Central memory CD8-positive, alpha-beta T cell (primary cell): Measurements from ENCODE around the gene PPP2R2C.

Experiments
- ATAC-seq: fragments of 150-1000 bp; cut with Tn5 transposase; replicated peaks from 2 replicates; pipeline ENCODE4 v1.10.0; 2022; ENCODE audit warnings: mild to moderate bottlenecking, moderate FRiP score, moderate number of reproducible peaks; ENCODE audit not compliant: poor library complexity, severe bottlenecking; ENCODE audit errors: extremely low read depth
- DNase-seq, 2 donors: peaks; one replicate each; pipeline ENCODE4 v3.0.0; 2021; ENCODE audit warnings: low spot score in 2 of 2
- H3K27ac Mint-ChIP-seq: one replicate; pipeline ENCODE4 v1.8.0; 2022; ENCODE audit warnings: low read depth, mild to moderate bottlenecking, moderate library complexity, mixed read lengths
- H3K27me3 Mint-ChIP-seq: one replicate; pipeline ENCODE4 v1.8.0; 2022; ENCODE audit warnings: mixed read lengths
- H3K36me3 Mint-ChIP-seq: one replicate; pipeline ENCODE4 v1.8.0; 2022; ENCODE audit warnings: mild to moderate bottlenecking, moderate library complexity, mixed read lengths; ENCODE audit not compliant: insufficient read depth
- H3K4me1 Mint-ChIP-seq: one replicate; pipeline ENCODE4 v1.8.0; 2022; ENCODE audit warnings: mixed read lengths
- H3K4me3 Mint-ChIP-seq: one replicate; pipeline ENCODE4 v1.8.0; 2022; ENCODE audit warnings: mild to moderate bottlenecking, moderate library complexity, mixed read lengths
- H3K9me3 Mint-ChIP-seq: one replicate; pipeline ENCODE4 v1.8.0; 2022; ENCODE audit warnings: mixed read lengths

PPP2R2C gene

DNA sequence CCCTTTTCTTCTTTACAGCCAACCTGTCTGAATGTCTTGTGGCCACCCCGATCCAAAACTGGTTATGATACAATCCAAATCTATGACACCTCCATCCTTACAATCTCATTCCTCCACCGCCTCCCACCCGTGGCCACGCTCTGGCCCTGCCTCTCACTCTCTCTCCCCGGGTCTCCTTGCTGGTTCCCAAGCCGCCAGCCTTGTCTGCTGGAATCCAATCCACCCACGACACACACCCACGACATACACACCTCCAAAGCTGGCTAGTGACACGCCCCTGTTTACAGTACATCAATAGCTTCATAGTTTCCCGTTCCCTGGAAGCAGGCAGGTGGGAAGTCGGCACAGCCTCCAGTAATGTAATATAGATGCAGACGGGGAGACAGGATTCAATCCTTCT, 103.8 kb downstream of the PPP2R2C start:
- no peak for DNase-seq
- H3K4me3 Mint-ChIP-seq: no peak overlapping the region
- ATAC-seq: no peak
- H3K27me3 Mint-ChIP-seq: peaks cover 52% of the 10 kb centered on the region
- H3K4me1 Mint-ChIP-seq: no peaks in the 10 kb centered on the region
- H3K9me3 Mint-ChIP-seq: no peaks in the 10 kb centered on the region
- H3K27ac Mint-ChIP-seq: no peak overlapping the region
- H3K36me3 Mint-ChIP-seq: no peaks in the 10 kb centered on the region

DNA sequence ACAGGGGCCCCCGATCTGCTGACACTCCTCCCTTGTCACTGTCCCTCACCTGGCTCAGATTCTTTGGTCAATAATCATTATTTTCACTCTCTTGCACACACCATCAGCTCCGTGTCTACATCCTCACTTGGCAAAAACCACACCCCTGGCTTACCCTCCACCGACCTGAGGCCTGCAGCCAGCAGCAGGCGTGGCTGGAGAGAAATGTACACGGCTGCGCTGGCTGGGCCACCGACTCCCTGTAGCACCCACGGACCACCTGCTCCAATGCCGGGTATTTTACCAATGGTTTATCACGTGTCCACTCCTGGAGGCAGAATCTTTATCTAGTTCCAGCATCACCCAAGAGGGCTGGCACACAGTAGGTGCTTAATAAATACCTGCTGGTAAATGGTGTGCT, 104.3 kb downstream of the PPP2R2C start:
- DNase-seq: no peak
- H3K27me3 Mint-ChIP-seq: peaks cover 56% of the 10 kb centered on the region
- no peaks in the 10 kb centered on the region for H3K36me3 Mint-ChIP-seq
- no peaks in the 10 kb centered on the region for H3K4me1 Mint-ChIP-seq
- H3K9me3 Mint-ChIP-seq: no peaks in the 10 kb centered on the region
- H3K27ac Mint-ChIP-seq: no peak overlapping the region
- no peak overlapping the region for H3K4me3 Mint-ChIP-seq
- ATAC-seq: no peak

DNA sequence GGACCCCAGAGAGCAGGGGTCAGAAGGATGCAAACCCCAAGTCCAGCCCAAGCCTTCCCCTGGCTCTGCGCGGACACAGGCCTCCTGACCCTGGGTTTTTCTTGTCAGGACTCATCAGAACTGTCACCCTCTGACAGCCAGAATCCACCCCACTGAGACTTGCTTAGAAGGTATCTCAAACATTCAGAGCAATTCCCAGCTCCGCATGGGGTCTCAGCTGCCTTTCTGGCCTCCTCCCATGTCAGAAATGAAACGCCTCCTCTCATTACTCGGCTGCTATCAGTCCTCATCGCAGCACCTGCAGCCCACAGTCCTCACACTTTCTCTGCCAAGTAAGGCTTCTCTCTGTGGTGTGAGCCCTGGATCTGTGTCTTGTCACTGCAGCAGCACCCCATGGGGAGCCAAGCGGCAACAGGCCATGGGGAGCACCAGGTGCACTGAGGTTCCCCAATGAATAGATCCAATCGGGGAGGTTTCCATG, 105.0 kb downstream of the PPP2R2C start:
- ATAC-seq: no peak
- Mint-ChIP-seq H3K27ac (no peak overlapping the region), H3K36me3 (no peaks in the 10 kb centered on the region)

DNA sequence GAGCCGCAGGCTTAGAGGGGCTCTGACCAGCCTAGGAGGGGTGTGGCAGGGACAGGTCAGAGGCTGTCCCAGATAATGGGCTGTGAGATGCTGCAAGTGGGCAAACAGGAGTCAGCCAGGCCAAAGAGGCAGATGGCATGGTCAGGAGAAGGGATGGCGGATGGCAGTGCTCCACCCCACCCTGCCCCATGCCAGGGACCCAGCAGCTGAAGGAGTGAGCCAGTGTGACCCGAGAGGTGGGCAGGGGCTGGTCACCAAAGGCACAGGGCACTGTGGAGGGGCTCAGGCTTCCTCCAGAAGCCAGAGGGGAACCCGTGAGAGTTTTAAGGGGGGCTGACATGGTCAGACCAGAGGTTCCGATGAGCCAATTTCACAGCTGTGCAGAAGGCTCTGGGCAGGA, 105.8 kb downstream of the PPP2R2C start:
- DNase-seq (no peak), ATAC-seq (no peak)
- H3K36me3 Mint-ChIP-seq: peaks cover 1% of the 10 kb centered on the region
- H3K27me3 Mint-ChIP-seq: peaks cover 64% of the 10 kb centered on the region
- no peaks in the 10 kb centered on the region for H3K4me1 Mint-ChIP-seq
- H3K9me3 Mint-ChIP-seq: no peaks in the 10 kb centered on the region
- no peak overlapping the region for H3K27ac Mint-ChIP-seq
- H3K4me3 Mint-ChIP-seq: no peak overlapping the region

More for the DNA sequence above, 105.0 kb downstream of the PPP2R2C start:
- Mint-ChIP-seq H3K4me1 (no peaks in the 10 kb centered on the region), H3K9me3 (no peaks in the 10 kb centered on the region), H3K27me3 (peaks cover 56% of the 10 kb centered on the region), H3K4me3 (no peak overlapping the region)
- no peak for DNase-seq

DNA sequence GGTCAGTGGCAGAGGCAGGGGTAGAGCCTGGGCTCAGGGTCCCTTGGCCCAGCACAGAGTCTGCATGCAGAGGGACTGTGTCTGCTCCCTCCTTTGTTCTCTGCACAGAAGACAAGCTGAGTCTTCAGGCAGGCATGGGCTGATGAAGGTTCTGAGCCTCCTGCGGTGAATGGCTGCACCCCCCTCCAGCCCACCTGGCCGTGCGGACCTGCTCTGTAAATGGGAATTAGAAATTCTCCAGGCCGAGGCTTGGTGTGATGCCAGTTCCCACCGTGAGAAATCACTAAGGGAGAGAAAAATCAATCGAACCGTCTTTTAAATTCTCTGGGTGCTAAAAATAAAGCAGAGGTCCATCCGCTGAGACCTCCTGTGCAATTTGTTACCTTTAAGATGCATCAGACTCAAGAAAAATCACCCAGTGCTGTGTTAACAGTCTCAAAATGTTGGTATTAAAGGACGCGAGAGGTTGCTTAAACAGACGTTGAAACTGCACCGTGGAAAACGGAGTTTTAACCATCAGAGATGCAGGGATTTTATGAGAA, 106.8 kb downstream of the PPP2R2C start:
- ATAC-seq (no peak), DNase-seq (no peak)
- Mint-ChIP-seq H3K27ac (no peak overlapping the region), H3K4me1 (no peaks in the 10 kb centered on the region), H3K9me3 (no peaks in the 10 kb centered on the region), H3K4me3 (no peak overlapping the region), H3K27me3 (peaks cover 74% of the 10 kb centered on the region), H3K36me3 (peaks cover 1% of the 10 kb centered on the region)

DNA sequence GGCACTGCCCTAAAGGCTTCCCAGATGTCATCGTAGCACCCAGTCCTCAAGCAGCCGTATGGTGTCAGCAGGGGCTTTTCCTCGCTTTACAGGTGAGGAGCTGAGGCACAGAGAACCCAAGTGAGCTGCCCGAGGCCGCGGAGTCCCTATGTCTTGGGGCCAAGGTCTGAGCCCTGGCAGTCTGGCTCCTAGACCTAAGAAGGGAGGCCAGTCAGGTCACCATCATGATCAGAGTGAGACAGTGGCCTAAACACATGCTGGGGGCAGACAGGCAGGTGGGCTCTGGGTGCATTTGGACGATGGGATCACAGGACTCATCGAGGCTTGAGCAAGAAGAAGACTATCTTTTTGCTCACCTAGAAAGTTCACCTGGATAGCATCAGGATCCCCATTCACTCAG, 107.8 kb downstream of the PPP2R2C start:
- H3K4me3 Mint-ChIP-seq: no peak overlapping the region
- H3K36me3 Mint-ChIP-seq: peaks cover 1% of the 10 kb centered on the region
- peaks cover 69% of the 10 kb centered on the region for H3K27me3 Mint-ChIP-seq
- no peaks in the 10 kb centered on the region for H3K4me1 Mint-ChIP-seq
- no peak overlapping the region for H3K27ac Mint-ChIP-seq
- DNase-seq (no peak), ATAC-seq (no peak)
- no peaks in the 10 kb centered on the region for H3K9me3 Mint-ChIP-seq

DNA sequence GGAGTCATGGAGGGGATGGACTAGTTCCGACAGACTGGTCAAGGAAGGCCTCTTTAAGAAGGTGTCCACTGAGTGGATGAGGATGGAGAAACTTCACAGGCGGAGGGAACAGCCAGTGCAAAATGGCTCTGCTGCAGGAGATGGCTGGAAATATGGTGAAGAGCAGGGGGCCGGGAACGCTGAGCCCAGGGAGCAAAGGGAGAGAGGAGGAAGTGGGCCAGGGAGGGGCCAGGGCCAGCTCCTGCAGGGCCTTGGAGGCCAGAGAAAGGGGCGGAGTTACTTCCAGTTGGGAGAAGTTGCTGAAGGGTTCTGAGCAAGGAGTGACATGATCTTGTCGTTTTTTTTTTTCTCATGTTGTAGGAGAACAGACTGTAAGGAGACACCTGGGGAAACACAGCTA, 108.3 kb downstream of the PPP2R2C start:
- Mint-ChIP-seq H3K4me3 (no peak overlapping the region), H3K9me3 (no peaks in the 10 kb centered on the region), H3K36me3 (peaks cover 1% of the 10 kb centered on the region), H3K27me3 (peaks cover 65% of the 10 kb centered on the region), H3K4me1 (no peaks in the 10 kb centered on the region), H3K27ac (no peak overlapping the region)
- DNase-seq: no peak
- no peak for ATAC-seq

DNA sequence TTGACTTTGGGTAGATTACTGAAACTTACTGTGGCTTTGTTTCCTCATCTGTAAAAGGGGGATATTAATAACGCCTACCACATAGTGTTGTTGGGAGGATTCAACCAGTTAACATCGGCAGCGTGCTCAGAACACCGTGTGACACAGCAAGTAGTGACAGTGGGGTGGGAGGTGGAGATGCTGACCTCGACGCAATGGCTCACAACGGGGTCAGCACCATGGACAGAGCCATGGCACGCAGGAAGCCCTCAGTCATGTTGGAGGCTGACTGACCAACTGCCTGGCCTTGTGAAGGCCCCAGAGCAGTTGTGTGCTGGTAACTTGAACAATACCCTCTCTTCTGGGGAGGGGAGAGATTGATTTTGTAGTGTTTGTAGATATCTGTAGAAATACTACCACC, 109.5 kb downstream of the PPP2R2C start:
- H3K27me3 Mint-ChIP-seq: peaks cover 61% of the 10 kb centered on the region
- H3K9me3 Mint-ChIP-seq: no peaks in the 10 kb centered on the region
- ATAC-seq (no peak), DNase-seq (no peak)
- no peak overlapping the region for H3K27ac Mint-ChIP-seq
- H3K36me3 Mint-ChIP-seq: peaks cover 1% of the 10 kb centered on the region
- H3K4me1 Mint-ChIP-seq: no peaks in the 10 kb centered on the region
- H3K4me3 Mint-ChIP-seq: no peak overlapping the region

DNA sequence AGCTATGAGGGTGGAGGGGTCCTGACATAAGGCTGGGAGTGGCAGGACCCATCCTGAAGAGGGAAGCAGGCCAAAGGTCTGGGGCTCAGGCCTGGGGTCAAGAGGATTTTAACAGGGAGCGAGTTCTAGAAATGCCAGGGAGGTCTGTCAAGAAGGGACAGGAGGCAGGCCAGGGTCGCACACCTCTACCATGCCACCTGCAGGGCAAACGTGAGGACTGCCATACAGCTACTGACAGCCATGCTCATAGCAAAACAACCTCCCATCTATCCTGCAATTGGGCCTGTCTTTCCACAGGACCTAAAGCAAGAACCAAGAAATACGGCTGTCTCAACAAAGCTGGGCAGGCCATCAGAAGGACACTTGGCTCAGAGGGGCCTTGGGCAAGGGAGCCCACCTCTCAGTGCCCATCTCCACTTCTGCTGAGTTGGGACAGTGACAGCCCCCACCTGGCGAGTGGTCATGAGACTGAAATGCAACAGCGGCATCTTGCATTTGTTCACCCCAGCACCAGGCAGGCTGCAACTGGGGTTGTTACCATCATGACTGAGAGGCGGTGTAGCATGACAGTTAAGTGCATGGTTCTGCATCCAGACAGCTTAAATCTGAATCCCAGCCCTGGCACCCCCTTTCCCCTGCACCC, 110.0 kb downstream of the PPP2R2C start:
- Mint-ChIP-seq H3K4me3 (no peak overlapping the region), H3K4me1 (no peaks in the 10 kb centered on the region)

DNA sequence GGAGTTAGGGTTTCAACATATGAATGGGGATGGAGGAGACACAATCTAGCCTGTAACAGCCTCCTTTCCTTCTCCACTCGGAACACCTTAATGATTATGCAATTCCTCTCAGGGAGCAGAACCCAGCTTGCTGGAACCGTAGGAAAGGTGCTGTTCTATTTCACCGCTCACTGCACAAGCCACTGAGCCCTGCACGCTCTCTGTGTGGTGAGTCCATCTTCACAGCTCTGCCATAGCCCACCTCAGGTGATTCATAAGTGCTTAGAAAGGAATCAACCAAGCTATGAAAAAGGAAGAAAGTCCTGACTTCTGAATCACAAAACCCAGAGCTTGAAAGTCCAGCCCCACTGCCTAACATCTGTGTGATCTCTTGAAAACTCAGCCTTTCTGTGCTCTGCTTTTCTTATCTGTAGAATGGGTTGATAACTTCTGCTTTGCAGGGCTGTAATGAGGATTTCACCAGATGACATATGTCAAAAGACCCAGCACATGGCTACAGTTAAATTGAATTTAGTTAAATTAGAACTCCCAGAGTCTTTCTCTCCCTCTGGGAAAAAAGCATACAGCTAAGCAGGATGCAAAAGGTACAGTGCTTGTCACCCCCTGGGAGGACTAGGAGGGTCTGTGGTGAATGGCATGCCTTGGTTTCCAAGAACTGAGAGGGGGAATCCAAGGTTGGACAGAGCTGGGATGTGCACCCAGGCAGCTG, 111.2 kb downstream of the PPP2R2C start:
- H3K27me3 Mint-ChIP-seq: peaks cover 49% of the 10 kb centered on the region
- peaks cover 1% of the 10 kb centered on the region for H3K36me3 Mint-ChIP-seq
- DNase-seq (no peak), ATAC-seq (no peak)
- H3K27ac Mint-ChIP-seq: no peak overlapping the region
- H3K4me1 Mint-ChIP-seq: no peaks in the 10 kb centered on the region
- no peaks in the 10 kb centered on the region for H3K9me3 Mint-ChIP-seq
- no peak overlapping the region for H3K4me3 Mint-ChIP-seq

More for the DNA sequence above, 110.0 kb downstream of the PPP2R2C start:
- DNase-seq: no peak
- peaks cover 1% of the 10 kb centered on the region for H3K36me3 Mint-ChIP-seq
- H3K27me3 Mint-ChIP-seq: peaks cover 61% of the 10 kb centered on the region
- no peak for ATAC-seq
- no peak overlapping the region for H3K27ac Mint-ChIP-seq
- no peaks in the 10 kb centered on the region for H3K9me3 Mint-ChIP-seq

DNA sequence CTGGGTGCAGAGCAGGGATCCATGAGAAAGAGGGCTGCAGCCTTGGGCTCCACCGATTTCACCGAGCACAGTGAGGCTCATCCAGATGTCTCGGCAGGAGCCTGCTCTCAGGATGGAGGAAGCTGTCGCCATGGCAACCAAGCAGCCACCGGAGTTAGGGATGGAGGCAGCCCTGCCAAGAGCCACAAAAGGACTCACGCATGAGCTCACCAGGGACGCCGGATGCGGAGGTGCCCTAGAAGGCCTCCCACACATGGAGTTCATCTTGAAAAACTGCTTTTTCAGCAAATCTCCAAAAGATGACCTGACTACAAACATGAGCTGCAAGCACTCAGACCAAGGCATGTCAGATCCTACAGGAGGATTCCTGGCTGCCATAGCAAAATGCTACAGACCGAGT, 112.0 kb downstream of the PPP2R2C start:
- DNase-seq: no peak
- Mint-ChIP-seq H3K27ac (no peak overlapping the region), H3K4me1 (no peaks in the 10 kb centered on the region), H3K4me3 (no peak overlapping the region), H3K36me3 (peaks cover 1% of the 10 kb centered on the region), H3K27me3 (peaks cover 48% of the 10 kb centered on the region), H3K9me3 (no peaks in the 10 kb centered on the region)
- ATAC-seq: no peak

DNA sequence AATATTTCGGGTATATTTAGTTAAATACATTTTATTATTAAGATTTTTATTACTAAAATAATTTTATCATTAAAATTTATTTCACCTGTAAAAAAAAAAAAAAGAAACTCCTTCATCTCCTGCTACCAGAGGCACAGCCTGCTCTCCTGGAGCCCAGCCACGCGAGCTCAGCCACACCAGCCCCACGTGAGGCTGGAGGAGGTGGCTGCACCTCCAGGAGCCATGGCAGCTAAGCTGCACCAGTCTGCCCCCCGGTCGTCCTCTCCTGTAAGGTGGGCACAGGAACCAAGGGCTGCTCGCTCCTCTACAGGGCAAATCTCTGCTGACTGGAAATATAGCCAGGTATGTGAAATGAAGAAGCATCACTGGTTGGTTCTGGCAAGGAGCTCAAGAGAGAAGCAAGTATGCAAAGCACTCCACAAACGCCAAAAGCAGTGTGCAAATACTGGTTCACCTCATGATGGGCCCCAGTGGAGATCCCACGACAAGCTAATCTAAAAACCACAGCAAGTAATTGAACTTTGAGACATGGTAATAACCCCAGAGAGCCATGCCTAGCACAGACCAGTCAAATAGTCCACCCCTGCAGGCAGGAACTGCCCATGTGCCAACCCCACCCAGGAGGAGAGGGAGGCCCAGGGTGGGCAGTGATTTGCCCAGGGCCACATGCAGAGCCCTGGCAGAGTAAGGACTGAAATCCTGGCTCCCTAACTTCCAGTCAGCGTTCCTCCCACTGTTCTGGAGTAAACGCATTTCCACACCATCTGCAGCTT, 112.7 kb downstream of the PPP2R2C start:
- H3K27ac Mint-ChIP-seq: no peak overlapping the region

More for the DNA sequence above, 112.7 kb downstream of the PPP2R2C start:
- Mint-ChIP-seq H3K4me3 (no peak overlapping the region), H3K27me3 (peaks cover 55% of the 10 kb centered on the region), H3K4me1 (no peaks in the 10 kb centered on the region), H3K36me3 (peaks cover 1% of the 10 kb centered on the region), H3K9me3 (no peaks in the 10 kb centered on the region)
- ATAC-seq: no peak
- DNase-seq: no peak
